ENCODE measurements around the gene DHX30. TPM values are rescaled to one million over a fixed set of nuclear protein-coding genes. Genes with fewer than 3 reads are reported as not detected.

DHX30 gene
- total and polyA plus RNA-seq, 2 experiments from 2014 or later = 47.8 to 51.3 TPM

- Histone ChIP-seq H3K4me1 (ENCODE audit: insufficient read depth) (no peaks in the 10 kb centered on the region), H3K9me3 (ENCODE audit: low read depth) (no peaks in the 10 kb centered on the region), H3K27me3 (no peaks in the 10 kb centered on the region), H3K79me2 (no peaks in the 10 kb centered on the region), H3K9me2 (replicated peaks; ENCODE audit: insufficient read depth) (no peaks in the 10 kb centered on the region), H2AFZ (no peak overlapping the region), H3K27ac (no peak overlapping the region), H4K20me1 (ENCODE audit: insufficient read depth, poor library complexity, severe bottlenecking) (no peaks in the 10 kb centered on the region), H3K4me2 (no peak overlapping the region), H3K4me3 (no peak overlapping the region), H3K36me3 (replicated peaks; ENCODE audit: insufficient read depth, low read depth) (no peaks in the 10 kb centered on the region)
- WGBS (ENCODE audit: low lambda C conversion rate, missing lambda C conversion rate) = 100% methylated on average over 4 of the region's 4 CpGs
- DNase-seq (ENCODE audit: low spot score) = no peak
- TF ChIP-seq EZH2phosphoT487 (IDR thresholded peaks at IDR 0.05; ENCODE audit: low read depth, severe bottlenecking, unreplicated experiment) (no peak), CTCF (IDR thresholded peaks at IDR 0.05; ENCODE audit: poor library complexity) (no peak), EZH2 (IDR thresholded peaks at IDR 0.05; ENCODE audit: borderline replicate concordance) (no peak)
Measured at GRCh38 chr3:47859956-47860605, 57.1 kb downstream of the DHX30 start.

- Histone ChIP-seq H3K4me1 (ENCODE audit: insufficient read depth) (no peaks in the 10 kb centered on the region), H3K9me3 (ENCODE audit: low read depth) (no peaks in the 10 kb centered on the region), H2AFZ (no peak overlapping the region), H3K9me2 (replicated peaks; ENCODE audit: insufficient read depth) (no peaks in the 10 kb centered on the region), H3K27ac (no peak overlapping the region), H3K79me2 (no peaks in the 10 kb centered on the region), H4K20me1 (ENCODE audit: insufficient read depth, poor library complexity, severe bottlenecking) (no peaks in the 10 kb centered on the region), H3K4me3 (no peak overlapping the region), H3K36me3 (replicated peaks; ENCODE audit: insufficient read depth, low read depth) (no peaks in the 10 kb centered on the region), H3K27me3 (no peaks in the 10 kb centered on the region), H3K4me2 (no peak overlapping the region)
- WGBS (ENCODE audit: low lambda C conversion rate, missing lambda C conversion rate) = 89% methylated on average over 12 of the region's 12 CpGs
- TF ChIP-seq EZH2phosphoT487 (IDR thresholded peaks at IDR 0.05; ENCODE audit: low read depth, severe bottlenecking, unreplicated experiment) = no peak
- TF ChIP-seq CTCF (IDR thresholded peaks at IDR 0.05; ENCODE audit: poor library complexity) = no peak
- no peak for TF ChIP-seq EZH2 (IDR thresholded peaks at IDR 0.05; ENCODE audit: borderline replicate concordance)
- no peak for DNase-seq (ENCODE audit: low spot score)
Measured at GRCh38 chr3:47863391-47864128, 60.6 kb downstream of the DHX30 start.

GRCh38 chr3:47865192-47865591 lies 62.3 kb downstream of the DHX30 start:
- TF ChIP-seq CTCF (IDR thresholded peaks at IDR 0.05; ENCODE audit: poor library complexity) (no peak), EZH2phosphoT487 (IDR thresholded peaks at IDR 0.05; ENCODE audit: low read depth, severe bottlenecking, unreplicated experiment) (no peak), EZH2 (IDR thresholded peaks at IDR 0.05; ENCODE audit: borderline replicate concordance) (no peak)
- no peaks in the 10 kb centered on the region for H3K4me1 ChIP-seq (ENCODE audit: insufficient read depth)
- H3K9me3 ChIP-seq (ENCODE audit: low read depth) = no peaks in the 10 kb centered on the region
- no peaks in the 10 kb centered on the region for H4K20me1 ChIP-seq (ENCODE audit: insufficient read depth, poor library complexity, severe bottlenecking)
- H2AFZ ChIP-seq = no peak overlapping the region
- 74% methylated on average over 3 of the region's 3 CpGs for WGBS (ENCODE audit: low lambda C conversion rate, missing lambda C conversion rate)
- H3K27ac ChIP-seq = no peak overlapping the region
- no peak for DNase-seq (ENCODE audit: low spot score)
- no peaks in the 10 kb centered on the region for H3K36me3 ChIP-seq (replicated peaks; ENCODE audit: insufficient read depth, low read depth)
- H3K79me2 ChIP-seq = no peaks in the 10 kb centered on the region
- no peak overlapping the region for H3K4me2 ChIP-seq
- H3K4me3 ChIP-seq = no peak overlapping the region
- H3K9me2 ChIP-seq (replicated peaks; ENCODE audit: insufficient read depth) = no peaks in the 10 kb centered on the region
- H3K27me3 ChIP-seq = no peaks in the 10 kb centered on the region
